Mesothelial cell of epicardium (in vitro differentiated cells): ENCODE measurements around the gene LDB1. TPM values are rescaled to one million over a fixed set of nuclear protein-coding genes. Genes with fewer than 3 reads are reported as not detected.

Source experiments
- DNase-seq, 2 experiments: peaks; one replicate each; pipeline ENCODE4 v3.0.0; 2021; ENCODE audit warnings: low spot score in 2 of 2; ENCODE audit not compliant: unreplicated experiment in 2 of 2
- H3K27ac Mint-ChIP-seq: 2 replicates; pipeline ENCODE4 v1.8.0; 2021; ENCODE audit warnings: mixed read lengths
- H3K27me3 Mint-ChIP-seq: 2 replicates; pipeline ENCODE4 v1.8.0; 2021; ENCODE audit warnings: low read depth, mixed read lengths
- H3K36me3 Mint-ChIP-seq: 2 replicates; pipeline ENCODE4 v1.8.0; 2021; ENCODE audit warnings: mixed read lengths
- H3K4me1 Mint-ChIP-seq: 2 replicates; pipeline ENCODE4 v1.8.0; 2021; ENCODE audit warnings: mixed read lengths
- H3K4me3 Mint-ChIP-seq: 2 replicates; pipeline ENCODE4 v1.8.0; 2021; ENCODE audit warnings: mild to moderate bottlenecking, moderate library complexity, mixed read lengths
- H3K9me3 Mint-ChIP-seq: 2 replicates; pipeline ENCODE4 v1.8.0; 2021; ENCODE audit warnings: mixed read lengths
- total RNA-seq: library from RNA; stranded (reverse); gene quantifications from 3 replicates; pipeline ENCODE4 v1.2.1, GENCODE V29; 2021
- TF ChIP-seq, protein P1 (sequence below): fragments of 200-600 bp; sonication (generic); IDR thresholded peaks from one replicate; pipeline ENCODE4 v1.5.0; 2021; ENCODE audit warnings: antibody characterized with exemption; ENCODE audit not compliant: unreplicated experiment

Gene LDB1
- total RNA-seq, 1 donor from 2014 or later: 178 TPM

DNA sequence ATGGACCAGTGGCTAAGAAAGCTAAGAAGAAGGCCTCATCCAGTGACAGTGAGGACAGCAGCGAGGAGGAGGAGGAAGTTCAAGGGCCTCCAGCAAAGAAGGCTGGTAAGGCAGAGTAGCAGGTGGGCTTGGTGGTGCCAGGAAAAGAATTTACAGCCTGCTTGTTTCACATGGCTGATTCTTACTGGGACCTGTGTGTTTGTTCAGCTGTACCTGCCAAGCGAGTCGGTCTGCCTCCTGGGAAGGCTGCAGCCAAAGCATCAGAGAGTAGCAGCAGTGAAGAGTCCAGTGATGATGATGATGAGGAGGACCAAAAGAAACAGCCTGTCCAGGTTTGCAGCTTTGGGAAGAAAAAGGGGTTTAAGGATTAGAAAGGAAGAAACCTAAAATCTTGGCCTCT is 37.1 kb upstream of the LDB1 start:
- Mint-ChIP-seq H3K36me3 (peaks cover 46% of the 10 kb centered on the region), H3K27ac (no peak overlapping the region)
- no peak for DNase-seq

DNA sequence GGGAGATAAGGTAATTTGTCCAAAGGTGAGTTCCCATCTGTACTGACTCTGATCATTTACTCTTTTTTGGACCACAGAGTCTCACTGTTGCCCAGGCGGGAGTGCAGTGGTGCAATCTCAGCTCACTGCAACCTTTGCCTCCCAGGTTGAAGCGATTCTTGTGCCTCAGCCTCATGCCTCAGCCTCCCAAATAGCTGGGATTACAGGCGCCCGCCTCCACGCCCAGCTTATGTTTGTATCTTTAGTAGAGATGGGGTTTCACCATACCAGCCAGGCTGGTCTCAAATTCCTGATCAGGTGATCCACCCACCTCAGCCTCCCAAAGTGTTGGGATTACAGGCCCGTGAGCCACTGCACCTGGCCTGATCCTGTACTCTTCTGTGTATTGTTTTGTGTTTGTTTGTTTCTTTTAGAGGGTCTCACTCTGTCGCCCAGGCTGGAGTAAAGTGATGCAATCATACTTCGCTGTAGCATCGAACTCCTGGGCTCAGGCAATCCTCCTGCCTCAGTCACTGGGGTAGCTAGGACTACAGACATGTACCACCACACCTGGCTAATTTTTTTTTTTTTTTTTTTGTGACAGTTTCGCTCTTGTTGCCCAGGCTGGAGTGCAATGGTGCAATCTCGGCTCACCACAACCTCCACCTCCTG is 34.4 kb upstream of the LDB1 start:
- H3K4me3 Mint-ChIP-seq: peak overlapping the region; percentile 37
- peaks cover 31% of the 10 kb centered on the region for H3K36me3 Mint-ChIP-seq
- no peaks in the 10 kb centered on the region for H3K9me3 Mint-ChIP-seq
- no peak for DNase-seq
- no peak overlapping the region for H3K27ac Mint-ChIP-seq
- H3K27me3 Mint-ChIP-seq: no peaks in the 10 kb centered on the region
- peaks cover 19% of the 10 kb centered on the region for H3K4me1 Mint-ChIP-seq
- TF ChIP-seq, protein P1, sequence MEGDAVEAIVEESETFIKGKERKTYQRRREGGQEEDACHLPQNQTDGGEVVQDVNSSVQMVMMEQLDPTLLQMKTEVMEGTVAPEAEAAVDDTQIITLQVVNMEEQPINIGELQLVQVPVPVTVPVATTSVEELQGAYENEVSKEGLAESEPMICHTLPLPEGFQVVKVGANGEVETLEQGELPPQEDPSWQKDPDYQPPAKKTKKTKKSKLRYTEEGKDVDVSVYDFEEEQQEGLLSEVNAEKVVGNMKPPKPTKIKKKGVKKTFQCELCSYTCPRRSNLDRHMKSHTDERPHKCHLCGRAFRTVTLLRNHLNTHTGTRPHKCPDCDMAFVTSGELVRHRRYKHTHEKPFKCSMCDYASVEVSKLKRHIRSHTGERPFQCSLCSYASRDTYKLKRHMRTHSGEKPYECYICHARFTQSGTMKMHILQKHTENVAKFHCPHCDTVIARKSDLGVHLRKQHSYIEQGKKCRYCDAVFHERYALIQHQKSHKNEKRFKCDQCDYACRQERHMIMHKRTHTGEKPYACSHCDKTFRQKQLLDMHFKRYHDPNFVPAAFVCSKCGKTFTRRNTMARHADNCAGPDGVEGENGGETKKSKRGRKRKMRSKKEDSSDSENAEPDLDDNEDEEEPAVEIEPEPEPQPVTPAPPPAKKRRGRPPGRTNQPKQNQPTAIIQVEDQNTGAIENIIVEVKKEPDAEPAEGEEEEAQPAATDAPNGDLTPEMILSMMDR: no peak

More for the DNA sequence above, 37.1 kb upstream of the LDB1 start:
- H3K4me1 Mint-ChIP-seq: peaks cover 12% of the 10 kb centered on the region
- H3K27me3 Mint-ChIP-seq: no peaks in the 10 kb centered on the region
- no peaks in the 10 kb centered on the region for H3K9me3 Mint-ChIP-seq
- no peak overlapping the region for H3K4me3 Mint-ChIP-seq
- TF ChIP-seq, protein P1: no peak

DNA sequence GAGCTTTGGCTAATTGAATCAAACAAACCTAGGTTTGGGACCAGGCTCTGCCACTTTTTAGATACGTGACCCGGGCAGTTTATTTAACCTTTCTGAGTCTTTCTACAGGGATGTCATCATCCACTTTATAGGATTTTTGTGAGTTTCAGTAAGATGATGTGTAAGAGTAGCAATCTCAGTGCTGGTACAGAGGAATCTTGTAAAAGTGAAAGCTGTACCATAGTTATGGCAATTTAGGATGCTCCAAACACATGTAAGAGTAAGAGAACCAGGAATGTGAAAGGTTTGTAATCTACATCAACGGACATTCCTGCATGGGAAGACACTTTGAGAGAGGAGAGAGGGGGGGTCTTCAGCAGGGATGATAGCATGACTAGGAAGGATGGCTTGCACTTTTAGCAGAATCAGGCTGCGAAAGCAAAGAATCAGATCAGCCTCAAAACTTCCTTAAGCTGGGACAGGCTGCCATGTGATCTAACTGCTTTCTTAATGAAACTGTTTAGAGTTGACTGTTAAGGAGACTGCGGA is 33.0 kb upstream of the LDB1 start:
- H3K36me3 Mint-ChIP-seq: peaks cover 32% of the 10 kb centered on the region

DNA sequence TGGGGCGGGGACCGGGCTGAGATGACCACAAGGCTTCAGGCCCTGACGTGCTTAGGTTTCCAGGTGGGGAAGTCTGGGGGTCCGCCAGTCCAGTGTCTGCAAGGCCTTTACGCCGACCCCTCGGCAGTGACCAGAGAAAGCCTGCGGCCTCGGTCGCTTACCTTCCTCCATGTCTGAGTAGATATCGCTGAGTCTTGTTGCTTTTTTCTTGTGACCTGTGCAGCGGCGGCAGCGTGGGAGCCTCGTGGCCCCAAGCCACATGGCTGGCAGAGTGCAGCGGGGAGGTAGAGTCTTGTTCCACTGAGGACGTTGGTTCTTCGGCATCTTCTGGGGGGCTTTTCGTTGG is 32.4 kb upstream of the LDB1 start:
- Mint-ChIP-seq H3K27ac (peak overlapping the region; percentile 99), H3K9me3 (no peaks in the 10 kb centered on the region), H3K36me3 (peaks cover 35% of the 10 kb centered on the region), H3K4me1 (peaks cover 19% of the 10 kb centered on the region), H3K4me3 (peak overlapping the region; percentile 98), H3K27me3 (no peaks in the 10 kb centered on the region)
- TF ChIP-seq, protein P1: no peak
- DNase-seq: no peak

More for the DNA sequence above, 33.0 kb upstream of the LDB1 start:
- Mint-ChIP-seq H3K4me3 (peak overlapping the region; percentile 98), H3K9me3 (no peaks in the 10 kb centered on the region), H3K27ac (peak overlapping the region; percentile 99), H3K27me3 (no peaks in the 10 kb centered on the region), H3K4me1 (peaks cover 19% of the 10 kb centered on the region)
- TF ChIP-seq, protein P1: no peak
- DNase-seq: no peak

DNA sequence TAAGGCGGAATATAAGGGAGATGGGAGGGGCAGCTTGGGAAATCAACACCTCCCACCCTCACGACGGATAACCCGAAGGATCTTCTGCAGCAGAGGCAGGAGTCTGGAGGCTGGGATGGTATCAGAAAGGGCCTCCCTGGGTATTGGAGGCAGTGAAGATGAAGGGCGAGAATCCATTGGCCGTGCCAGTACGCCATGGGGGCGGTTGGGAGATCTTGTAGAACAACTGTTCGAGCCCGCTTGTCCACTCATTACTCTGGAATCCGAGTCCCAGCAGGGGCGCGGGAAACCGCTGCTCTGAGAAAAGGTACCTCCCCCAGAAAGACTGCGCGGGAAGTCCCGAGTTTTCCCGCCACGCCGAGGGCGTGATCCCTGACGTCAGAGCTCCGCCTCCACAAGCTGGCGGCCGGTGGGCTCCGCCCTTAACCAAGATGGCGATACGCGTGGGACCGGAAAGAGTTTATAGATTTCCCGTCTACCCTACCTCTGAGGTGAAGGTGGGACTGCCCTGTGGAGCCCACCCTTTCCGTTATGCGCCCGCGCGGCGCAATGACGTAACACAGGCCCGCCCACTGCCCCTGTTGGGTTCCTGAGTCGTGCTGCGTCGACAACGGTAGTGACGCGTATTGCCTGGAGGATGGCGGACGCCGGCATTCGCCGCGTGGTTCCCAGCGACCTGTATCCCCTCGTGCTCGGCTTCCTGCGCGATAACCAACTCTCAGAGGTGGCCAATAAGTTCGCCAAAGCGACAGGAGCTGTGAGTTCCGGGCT is 31.8 kb upstream of the LDB1 start, which contains the start of gene NOLC1:
Gene NOLC1, plus strand, starts transcription at position 616 of the 771 bp plus-strand sequence. Its CDS starts 22 bp downstream, at position 638.
- H3K4me1 Mint-ChIP-seq: peaks cover 19% of the 10 kb centered on the region
- H3K27ac Mint-ChIP-seq: peak within 1 kb of the TSS; percentile 99
- no peaks in the 10 kb centered on the region for H3K9me3 Mint-ChIP-seq
- DNase-seq: peak; percentile 96 to 99
- no peaks in the 10 kb centered on the region for H3K27me3 Mint-ChIP-seq
- H3K36me3 Mint-ChIP-seq: peaks cover 35% of the 10 kb centered on the region
- TF ChIP-seq, protein P1: no peak
- peak within 1 kb of the TSS; percentile 98 for H3K4me3 Mint-ChIP-seq
